Measurements from ENCODE around the gene NMNAT3.

NMNAT3 gene

DNA sequence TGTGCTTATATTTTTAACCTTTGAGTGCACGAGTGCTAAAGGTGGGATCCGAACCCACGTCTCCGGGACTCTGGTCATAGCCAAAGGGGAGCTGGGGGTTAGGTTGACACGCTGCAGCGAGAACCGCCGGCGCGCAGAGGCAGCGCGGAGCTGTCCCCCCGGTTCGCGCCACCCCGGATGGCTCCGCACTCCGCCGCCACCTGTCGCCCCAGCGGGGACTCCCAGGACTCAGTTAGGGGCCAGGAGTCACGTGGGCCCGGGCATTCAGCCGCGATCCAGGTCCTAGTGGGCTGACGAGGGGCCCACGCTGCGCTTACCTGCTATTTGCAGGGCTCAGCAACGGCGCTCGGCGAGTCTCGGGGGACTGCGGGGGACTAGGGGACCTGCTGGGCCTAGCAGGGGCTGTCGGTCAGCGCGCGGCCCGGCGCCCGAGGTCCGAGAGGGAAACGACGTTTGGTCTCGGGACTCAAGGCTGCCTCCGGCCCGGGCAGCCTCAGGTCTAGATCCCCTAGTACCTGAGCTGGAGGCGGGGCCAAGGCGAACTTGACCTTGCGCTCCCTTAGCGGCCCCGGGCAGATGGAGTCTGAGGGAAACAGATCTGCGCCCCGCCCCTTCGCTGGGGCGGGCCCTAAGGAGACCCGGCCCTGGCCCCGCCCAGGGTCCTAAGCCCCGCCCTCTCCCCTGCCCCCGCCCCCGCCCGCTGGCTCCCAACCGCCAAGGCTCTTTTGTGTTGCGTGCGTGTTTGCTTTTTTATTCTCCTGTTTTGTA lies at the start of gene NMNAT3:
Gene NMNAT3 (minus strand): TSS at position 585 of the 768 bp plus-strand sequence. CDS start 50,248 bp downstream, outside the sequence.
- peaks cover 3 to 4% of the 10 kb centered on the region in 2 donors for H3K4me1 Mint-ChIP-seq
- ATAC-seq (replicated peaks), result peak; percentile 98
- peaks cover 6 to 7% of the 10 kb centered on the region in 2 donors for H3K27me3 Mint-ChIP-seq
- peak within 1 kb of the TSS; percentile 83 to 89 for H3K4me3 Mint-ChIP-seq
- no peaks in the 10 kb centered on the region for H3K36me3 Mint-ChIP-seq
- no peaks in the 10 kb centered on the region for H3K9me3 Mint-ChIP-seq
- peak within 1 kb of the TSS; percentile 62 for H3K27ac Mint-ChIP-seq
- DNase-seq, result peak; percentile 70

- no peak overlapping the region for H3K4me3 Mint-ChIP-seq
- DNase-seq, result no peak
- ATAC-seq (replicated peaks), result no peak
- no peak overlapping the region for H3K27ac Mint-ChIP-seq
- peaks cover 0 to 5% of the 10 kb centered on the region in 2 donors for H3K27me3 Mint-ChIP-seq
- H3K36me3 Mint-ChIP-seq, result no peaks in the 10 kb centered on the region
- no peaks in the 10 kb centered on the region for H3K9me3 Mint-ChIP-seq
- H3K4me1 Mint-ChIP-seq, result no peaks in the 10 kb centered on the region
Measured at GRCh38 chr3:139721370-139721769, 43.6 kb upstream of the NMNAT3 start.

DNA sequence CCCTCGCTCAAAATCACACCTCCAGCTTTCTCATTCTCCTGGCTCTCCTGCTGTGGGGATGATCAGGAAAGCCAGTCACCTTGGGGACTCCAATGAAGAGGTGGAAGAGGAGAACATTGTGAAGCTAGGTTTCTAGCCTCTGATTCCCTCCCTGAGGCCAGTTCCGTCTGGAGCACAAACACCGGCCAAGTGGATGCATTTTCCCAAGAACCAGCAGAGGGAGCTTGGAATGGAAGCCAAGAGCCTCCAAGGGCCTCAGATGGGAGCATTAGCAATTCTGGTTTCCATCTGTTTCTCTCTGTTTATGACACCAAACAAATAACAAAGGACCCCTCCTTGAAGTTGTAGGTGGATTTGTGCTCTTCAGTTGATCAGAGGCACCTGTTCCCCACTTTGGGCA lies 40.6 kb upstream of the NMNAT3 start:
- DNase-seq, result no peak
- Mint-ChIP-seq H3K4me3 (no peak overlapping the region), H3K4me1 (no peaks in the 10 kb centered on the region), H3K9me3 (no peaks in the 10 kb centered on the region), H3K27ac (no peak overlapping the region), H3K27me3 (peaks cover 0 to 5% of the 10 kb centered on the region in 2 donors), H3K36me3 (no peaks in the 10 kb centered on the region)
- no peak for ATAC-seq (replicated peaks)

- H3K9me3 Mint-ChIP-seq, result no peaks in the 10 kb centered on the region
- H3K36me3 Mint-ChIP-seq, result no peaks in the 10 kb centered on the region
- no peak overlapping the region for H3K27ac Mint-ChIP-seq
- H3K4me3 Mint-ChIP-seq, result no peak overlapping the region
- peaks cover 0 to 10% of the 10 kb centered on the region in 2 donors for H3K27me3 Mint-ChIP-seq
- no peak for ATAC-seq (replicated peaks)
- DNase-seq, result no peak
- H3K4me1 Mint-ChIP-seq, result no peaks in the 10 kb centered on the region
Measured at GRCh38 chr3:139716908-139717485, 39.2 kb upstream of the NMNAT3 start.

- Mint-ChIP-seq H3K4me3 (no peak overlapping the region), H3K4me1 (no peaks in the 10 kb centered on the region), H3K27ac (no peak overlapping the region), H3K27me3 (peaks cover 4 to 10% of the 10 kb centered on the region in 2 donors), H3K9me3 (no peaks in the 10 kb centered on the region), H3K36me3 (no peaks in the 10 kb centered on the region)
- DNase-seq (no peak), ATAC-seq (replicated peaks) (no peak)
Measured at GRCh38 chr3:139715743-139716360, 38.1 kb upstream of the NMNAT3 start.

- Mint-ChIP-seq H3K36me3 (no peaks in the 10 kb centered on the region), H3K27ac (no peak overlapping the region), H3K9me3 (no peaks in the 10 kb centered on the region), H3K4me1 (no peaks in the 10 kb centered on the region), H3K4me3 (no peak overlapping the region), H3K27me3 (peaks cover 5 to 10% of the 10 kb centered on the region in 2 donors)
- ATAC-seq (replicated peaks) (no peak), DNase-seq (no peak)
Measured at GRCh38 chr3:139715166-139715565, 37.4 kb upstream of the NMNAT3 start.

- no peaks in the 10 kb centered on the region for H3K9me3 Mint-ChIP-seq
Measured at GRCh38 chr3:139710212-139710611, 32.4 kb upstream of the NMNAT3 start.

DNA sequence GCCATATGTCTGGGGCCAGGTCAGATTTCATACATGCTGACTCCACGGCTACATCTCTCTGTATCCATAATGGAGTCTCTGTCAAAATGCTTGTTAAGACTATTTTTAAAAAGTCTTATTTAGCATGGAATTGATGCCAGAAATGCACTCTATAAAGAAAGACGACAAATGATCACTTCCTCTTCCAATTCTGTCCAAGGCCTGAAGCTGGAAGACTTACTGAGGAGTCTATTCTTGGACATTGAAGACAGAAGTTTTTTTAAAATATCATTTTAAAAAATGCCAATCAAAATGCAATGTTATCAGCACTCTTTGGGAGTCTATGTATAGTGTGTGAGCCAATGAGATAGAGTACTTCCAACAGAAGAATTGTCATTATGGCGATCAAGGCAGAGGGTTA lies 27.9 kb upstream of the NMNAT3 start:
- Mint-ChIP-seq H3K27ac (no peak overlapping the region), H3K4me1 (no peaks in the 10 kb centered on the region), H3K9me3 (no peaks in the 10 kb centered on the region), H3K4me3 (no peak overlapping the region), H3K27me3 (peaks cover 16 to 17% of the 10 kb centered on the region in 2 donors), H3K36me3 (no peaks in the 10 kb centered on the region)
- DNase-seq (no peak), ATAC-seq (replicated peaks) (no peak)

More at GRCh38 chr3:139710212-139710611, 32.4 kb upstream of the NMNAT3 start:
- no peaks in the 10 kb centered on the region for H3K36me3 Mint-ChIP-seq
- H3K27me3 Mint-ChIP-seq, result peaks cover 12 to 23% of the 10 kb centered on the region in 2 donors
- H3K4me1 Mint-ChIP-seq, result no peaks in the 10 kb centered on the region
- H3K4me3 Mint-ChIP-seq, result no peak overlapping the region
- no peak for DNase-seq
- H3K27ac Mint-ChIP-seq, result no peak overlapping the region
- no peak for ATAC-seq (replicated peaks)

GRCh38 chr3:139696314-139696604 lies 18.5 kb upstream of the NMNAT3 start:
- Mint-ChIP-seq H3K27ac (no peak overlapping the region), H3K4me1 (no peaks in the 10 kb centered on the region), H3K4me3 (no peak overlapping the region), H3K36me3 (no peaks in the 10 kb centered on the region), H3K9me3 (no peaks in the 10 kb centered on the region), H3K27me3 (peaks cover 8 to 15% of the 10 kb centered on the region in 2 donors)
- ATAC-seq (replicated peaks) (no peak), DNase-seq (no peak)

GRCh38 chr3:139695426-139696313 lies 17.9 kb upstream of the NMNAT3 start:
- peaks cover 6 to 13% of the 10 kb centered on the region in 2 donors for H3K27me3 Mint-ChIP-seq
- no peak for DNase-seq
- no peak for ATAC-seq (replicated peaks)
- H3K27ac Mint-ChIP-seq, result no peak overlapping the region
- no peaks in the 10 kb centered on the region for H3K36me3 Mint-ChIP-seq
- no peaks in the 10 kb centered on the region for H3K4me1 Mint-ChIP-seq
- no peak overlapping the region for H3K4me3 Mint-ChIP-seq
- H3K9me3 Mint-ChIP-seq, result no peaks in the 10 kb centered on the region

DNA sequence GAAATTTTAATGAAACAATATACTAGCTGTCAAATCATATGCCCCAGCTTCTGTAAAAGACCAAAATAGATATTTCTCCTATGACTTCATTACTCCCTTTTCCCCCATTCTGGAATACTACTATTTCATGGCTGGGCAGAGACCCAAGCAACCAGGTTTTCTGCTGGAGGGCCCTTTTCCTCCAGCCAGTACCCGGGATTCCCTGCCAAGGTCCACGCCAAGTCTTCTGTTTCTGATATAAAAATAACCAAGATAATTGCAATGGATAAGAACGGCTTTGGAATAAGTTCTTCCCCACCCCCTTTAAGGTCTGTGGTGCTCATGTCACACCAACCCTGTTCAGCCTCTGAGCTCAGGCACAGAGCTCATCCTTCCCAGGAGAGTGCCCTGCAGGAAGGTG lies 17.2 kb upstream of the NMNAT3 start:
- Mint-ChIP-seq H3K36me3 (no peaks in the 10 kb centered on the region), H3K4me3 (no peak overlapping the region), H3K4me1 (no peaks in the 10 kb centered on the region), H3K27me3 (peaks cover 0 to 7% of the 10 kb centered on the region in 2 donors), H3K9me3 (no peaks in the 10 kb centered on the region), H3K27ac (no peak overlapping the region)
- DNase-seq (no peak), ATAC-seq (replicated peaks) (no peak)

DNA sequence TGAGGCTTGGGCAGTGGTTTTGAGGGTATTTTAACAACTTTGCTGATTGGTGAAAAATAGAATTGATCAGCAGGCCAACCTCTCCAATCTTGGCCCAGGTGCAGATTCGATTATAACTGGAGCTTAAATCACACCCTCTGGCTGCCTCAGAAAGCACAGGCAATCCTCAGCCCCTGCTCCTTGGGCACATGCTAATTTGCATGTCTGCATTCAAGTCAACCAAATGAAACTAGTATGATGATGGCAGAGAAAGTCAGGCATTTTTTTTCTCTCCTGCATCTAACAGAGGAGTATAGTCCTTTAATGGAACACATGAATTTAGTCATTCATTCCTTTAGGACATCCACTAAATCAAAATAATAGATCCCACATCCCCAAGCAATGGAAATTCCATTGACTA lies 16.8 kb upstream of the NMNAT3 start:
- Mint-ChIP-seq H3K4me1 (no peaks in the 10 kb centered on the region), H3K27me3 (peaks cover 0 to 7% of the 10 kb centered on the region in 2 donors), H3K27ac (no peak overlapping the region), H3K9me3 (no peaks in the 10 kb centered on the region), H3K4me3 (no peak overlapping the region), H3K36me3 (no peaks in the 10 kb centered on the region)
- DNase-seq (no peak), ATAC-seq (replicated peaks) (no peak)

- Mint-ChIP-seq H3K9me3 (no peaks in the 10 kb centered on the region), H3K4me3 (no peak overlapping the region), H3K4me1 (peaks cover 0 to 3% of the 10 kb centered on the region in 2 donors), H3K36me3 (no peaks in the 10 kb centered on the region), H3K27ac (no peak overlapping the region), H3K27me3 (peaks cover 9 to 16% of the 10 kb centered on the region in 2 donors)
- no peak for DNase-seq
- no peak for ATAC-seq (replicated peaks)
Measured at GRCh38 chr3:139691619-139692018, 13.8 kb upstream of the NMNAT3 start.

DNA sequence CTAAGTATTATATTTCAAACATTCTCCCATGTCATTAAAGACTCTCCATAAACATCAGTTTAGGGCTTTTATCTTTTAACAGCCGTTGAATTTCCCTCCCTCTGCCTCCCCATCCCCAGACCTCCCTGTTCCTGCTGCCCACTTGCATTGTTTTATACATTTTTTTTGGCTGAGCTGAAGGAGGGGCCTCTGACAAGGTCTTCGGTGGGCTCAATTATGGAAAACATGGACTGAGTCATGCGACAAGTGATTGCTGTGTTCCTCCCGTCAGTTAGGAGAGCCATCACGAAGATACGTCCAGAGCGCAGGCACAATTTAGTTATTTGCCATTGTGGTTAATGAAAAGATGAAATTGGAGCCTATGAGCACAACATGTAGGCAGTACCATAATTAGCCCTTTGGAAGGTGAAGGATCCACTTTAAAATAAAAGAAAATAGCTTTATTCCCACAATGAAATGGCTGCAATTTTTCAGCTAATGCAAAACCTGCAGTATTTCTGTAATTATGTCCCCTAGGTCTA lies 12.0 kb upstream of the NMNAT3 start:
- no peaks in the 10 kb centered on the region for H3K9me3 Mint-ChIP-seq
- H3K36me3 Mint-ChIP-seq, result no peaks in the 10 kb centered on the region
- no peak for DNase-seq
- H3K4me3 Mint-ChIP-seq, result no peak overlapping the region
- peaks cover 12 to 16% of the 10 kb centered on the region in 2 donors for H3K27me3 Mint-ChIP-seq
- no peak overlapping the region for H3K27ac Mint-ChIP-seq
- peaks cover 0 to 3% of the 10 kb centered on the region in 2 donors for H3K4me1 Mint-ChIP-seq
- no peak for ATAC-seq (replicated peaks)

All from stimulated activated naive B cell treated with anti-CD40 and anti-IgM and Interleukin-4, amounts not matched to agents 10 μg/mL and 1 μg/mL and 100 μg/mL, for 72 hours (primary cell).